ENCODE data around the gene PGAP3. TPM values are rescaled to one million over a fixed set of nuclear protein-coding genes. Genes with fewer than 3 reads are reported as not detected.

Gene PGAP3
- total RNA-seq, 1 experiment from 2014 or later, result 5.9 TPM

GRCh38 chr17:39659279-39660010, 28.4 kb downstream of the PGAP3 start:
- Histone ChIP-seq H4K20me1 (ENCODE audit: low read length) (no peaks in the 10 kb centered on the region), H3K36me3 (ENCODE audit: low read depth, low read length) (no peaks in the 10 kb centered on the region), H2AFZ (ENCODE audit: low read length) (no peak overlapping the region), H3F3A (ENCODE audit: low read length, unreplicated experiment) (no peaks in the 10 kb centered on the region), H3K9ac (ENCODE audit: low read length) (no peak overlapping the region), H3K9me3 (ENCODE audit: low read length) (no peaks in the 10 kb centered on the region), H3K27me3 (ENCODE audit: low read length) (no peaks in the 10 kb centered on the region), H3K4me3 (ENCODE audit: low read length) (no peak overlapping the region), H3K27ac (ENCODE audit: low read length) (no peak overlapping the region), H3K79me2 (ENCODE audit: low read length) (no peaks in the 10 kb centered on the region), H3K4me2 (ENCODE audit: low read length) (no peak overlapping the region), H3K4me1 (ENCODE audit: insufficient read depth, low read length) (no peaks in the 10 kb centered on the region), H3K9me2 (replicated peaks; ENCODE audit: low read length) (no peaks in the 10 kb centered on the region)
- ChIA-PET CTCF (no interaction called here), POLR2A (ENCODE audit: unreplicated experiment) (no interaction called here)
- ATAC-seq, result no peak
- DNase-seq, result no peak
- BruUV-seq (replicated peaks), result no TSS peak
- TF ChIP-seq CTCF (conservative IDR thresholded peaks at IDR 0.05; ENCODE audit: low read depth, low read length) (no peak), EZH2phosphoT487 (IDR thresholded peaks at IDR 0.05; ENCODE audit: borderline replicate concordance, low read length) (no peak), EZH2 (IDR thresholded peaks at IDR 0.05; ENCODE audit: low read length, unreplicated experiment) (no peak)
- intact Hi-C loops (cut with micrococcal nuclease), result no loop called here

- ChIA-PET CTCF (no interaction called here), POLR2A (ENCODE audit: unreplicated experiment) (no interaction called here)
- H3K27ac ChIP-seq (ENCODE audit: low read length), result no peak overlapping the region
- H3K4me1 ChIP-seq (ENCODE audit: insufficient read depth, low read length), result no peaks in the 10 kb centered on the region
- H3K27me3 ChIP-seq (ENCODE audit: low read length), result no peaks in the 10 kb centered on the region
- TF ChIP-seq EZH2phosphoT487 (IDR thresholded peaks at IDR 0.05; ENCODE audit: borderline replicate concordance, low read length) (no peak), CTCF (conservative IDR thresholded peaks at IDR 0.05; ENCODE audit: low read depth, low read length) (no peak), EZH2 (IDR thresholded peaks at IDR 0.05; ENCODE audit: low read length, unreplicated experiment) (no peak)
- no peak overlapping the region for H3K4me3 ChIP-seq (ENCODE audit: low read length)
- no peak for ATAC-seq
- H3K79me2 ChIP-seq (ENCODE audit: low read length), result no peaks in the 10 kb centered on the region
- H3K9me2 ChIP-seq (replicated peaks; ENCODE audit: low read length), result no peaks in the 10 kb centered on the region
- no peaks in the 10 kb centered on the region for H3F3A ChIP-seq (ENCODE audit: low read length, unreplicated experiment)
- H3K9me3 ChIP-seq (ENCODE audit: low read length), result no peaks in the 10 kb centered on the region
- no peak overlapping the region for H3K9ac ChIP-seq (ENCODE audit: low read length)
- no peaks in the 10 kb centered on the region for H4K20me1 ChIP-seq (ENCODE audit: low read length)
- DNase-seq, result no peak
- no peaks in the 10 kb centered on the region for H3K36me3 ChIP-seq (ENCODE audit: low read depth, low read length)
- BruUV-seq (replicated peaks), result no TSS peak
- intact Hi-C loops (cut with micrococcal nuclease), result no loop called here
- H3K4me2 ChIP-seq (ENCODE audit: low read length), result no peak overlapping the region
- no peak overlapping the region for H2AFZ ChIP-seq (ENCODE audit: low read length)
Measured at GRCh38 chr17:39658760-39659159, 29.1 kb downstream of the PGAP3 start.

- H3K36me3 ChIP-seq (ENCODE audit: low read depth, low read length), result no peaks in the 10 kb centered on the region
- CTCF ChIA-PET, result no interaction called here
- H3K4me3 ChIP-seq (ENCODE audit: low read length), result no peak overlapping the region
- intact Hi-C loops (cut with micrococcal nuclease), result no loop called here
- no peaks in the 10 kb centered on the region for H3K4me1 ChIP-seq (ENCODE audit: insufficient read depth, low read length)
- TF ChIP-seq EZH2 (IDR thresholded peaks at IDR 0.05; ENCODE audit: low read length, unreplicated experiment), result no peak
- no peak for TF ChIP-seq EZH2phosphoT487 (IDR thresholded peaks at IDR 0.05; ENCODE audit: borderline replicate concordance, low read length)
- TF ChIP-seq CTCF (conservative IDR thresholded peaks at IDR 0.05; ENCODE audit: low read depth, low read length), result no peak
- ATAC-seq (no peak), DNase-seq (no peak)
- H3K9me3 ChIP-seq (ENCODE audit: low read length), result no peaks in the 10 kb centered on the region
- no peaks in the 10 kb centered on the region for H3K79me2 ChIP-seq (ENCODE audit: low read length)
- POLR2A ChIA-PET (ENCODE audit: unreplicated experiment), result no interaction called here
- H3K27me3 ChIP-seq (ENCODE audit: low read length), result no peaks in the 10 kb centered on the region
- no peak overlapping the region for H3K27ac ChIP-seq (ENCODE audit: low read length)
- H2AFZ ChIP-seq (ENCODE audit: low read length), result no peak overlapping the region
- no peaks in the 10 kb centered on the region for H3K9me2 ChIP-seq (replicated peaks; ENCODE audit: low read length)
- no peak overlapping the region for H3K4me2 ChIP-seq (ENCODE audit: low read length)
- no peaks in the 10 kb centered on the region for H3F3A ChIP-seq (ENCODE audit: low read length, unreplicated experiment)
- BruUV-seq (replicated peaks), result no TSS peak
- no peak overlapping the region for H3K9ac ChIP-seq (ENCODE audit: low read length)
- H4K20me1 ChIP-seq (ENCODE audit: low read length), result no peaks in the 10 kb centered on the region
Measured at GRCh38 chr17:39658346-39658745, 29.5 kb downstream of the PGAP3 start.

All from PC-3 (cell line).